Astrocyte (in vitro differentiated cells and primary cell): ENCODE data around the gene GFOD1. TPM values are rescaled to one million over a fixed set of nuclear protein-coding genes. Genes with fewer than 3 reads are reported as not detected.

ENCODE experiments used
- DNase-seq: peaks from one replicate; pipeline ENCODE4 v3.0.0-alpha.2; 2010; ENCODE audit warnings: low read depth
- FAIRE-seq: peaks from 2 replicates; lab custom pipeline; 2011; peaks lifted over from hg19 to GRCh38; lab: Jason Lieb, UNC
- H2AFZ ChIP-seq: 2 replicates; pipeline ENCODE4 v1.6.0; 2012; ENCODE audit warnings: low read depth, low read length, inconsistent platforms
- H3K27ac ChIP-seq: 2 replicates; pipeline ENCODE4 v1.5.1; 2011; ENCODE audit warnings: low read depth, low read length, inconsistent platforms
- H3K27me3 ChIP-seq: 2 replicates; pipeline ENCODE4 v1.6.0; 2011; ENCODE audit warnings: low read length, inconsistent platforms; ENCODE audit not compliant: insufficient read depth
- H3K36me3 ChIP-seq: 2 replicates; pipeline ENCODE4 v1.5.1; 2011; ENCODE audit warnings: low read length, inconsistent platforms; ENCODE audit not compliant: insufficient read depth
- H3K4me1 ChIP-seq: 2 replicates; pipeline ENCODE4 v1.5.1; 2011; ENCODE audit warnings: low read length, inconsistent platforms; ENCODE audit not compliant: insufficient read depth
- H3K4me2 ChIP-seq: 2 replicates; pipeline ENCODE4 v1.6.0; 2012; ENCODE audit warnings: low read length, inconsistent platforms
- H3K4me3 ChIP-seq: 2 replicates; pipeline ENCODE4 v1.5.1; 2011; ENCODE audit warnings: low read depth, mild to moderate bottlenecking, low read length, inconsistent platforms; ENCODE audit not compliant: insufficient read depth
- H3K79me2 ChIP-seq: 2 replicates; pipeline ENCODE4 v1.6.0; 2012; ENCODE audit warnings: mild to moderate bottlenecking, low read length, inconsistent platforms; ENCODE audit not compliant: insufficient read depth
- H3K9ac ChIP-seq: 2 replicates; pipeline ENCODE4 v1.6.0; 2012; ENCODE audit warnings: mild to moderate bottlenecking, low read length, inconsistent platforms
- H3K9me3 ChIP-seq: 2 replicates; pipeline ENCODE4 v1.5.1; 2012; ENCODE audit warnings: low read depth, mild to moderate bottlenecking, low read length, inconsistent platforms; ENCODE audit not compliant: insufficient read depth
- H4K20me1 ChIP-seq: 2 replicates; pipeline ENCODE4 v1.6.0; 2012; ENCODE audit warnings: low read length, inconsistent platforms; ENCODE audit not compliant: insufficient read depth
- H3K27ac Mint-ChIP-seq: one replicate; pipeline ENCODE4 v1.8.0; 2021; ENCODE audit warnings: mild to moderate bottlenecking, mixed read lengths; ENCODE audit not compliant: unreplicated experiment
- H3K27me3 Mint-ChIP-seq: one replicate; pipeline ENCODE4 v1.8.0; 2021; ENCODE audit warnings: low read depth, mixed read lengths; ENCODE audit not compliant: unreplicated experiment
- H3K36me3 Mint-ChIP-seq: one replicate; pipeline ENCODE4 v1.8.0; 2021; ENCODE audit warnings: low read depth, mixed read lengths; ENCODE audit not compliant: unreplicated experiment
- H3K4me1 Mint-ChIP-seq: one replicate; pipeline ENCODE4 v1.8.0; 2021; ENCODE audit warnings: low read depth, mixed read lengths; ENCODE audit not compliant: unreplicated experiment
- H3K4me3 Mint-ChIP-seq: one replicate; pipeline ENCODE4 v1.8.0; 2021; ENCODE audit warnings: mild to moderate bottlenecking, moderate library complexity, mixed read lengths; ENCODE audit not compliant: unreplicated experiment
- H3K9me3 Mint-ChIP-seq: one replicate; pipeline ENCODE4 v1.8.0; 2021; ENCODE audit warnings: mild to moderate bottlenecking, mixed read lengths; ENCODE audit not compliant: unreplicated experiment
- EZH2 ChIP-seq: IDR thresholded peaks from 2 replicates; pipeline ENCODE4 v1.6.1; 2012; ENCODE audit warnings: mild to moderate bottlenecking, low read length, inconsistent platforms; ENCODE audit not compliant: insufficient read depth
- total RNA-seq: library from RNA; stranded (reverse); gene quantifications from 2 replicates; pipeline ENCODE4 v1.2.1, GENCODE V29; 2021
- TF ChIP-seq, protein P1 (sequence below): IDR thresholded peaks from 2 replicates; pipeline ENCODE4 v1.5.1; 2011; ENCODE audit warnings: low read depth, mild to moderate bottlenecking, inconsistent platforms, low read length, moderate library complexity; ENCODE audit not compliant: insufficient read depth

Gene GFOD1
- total RNA-seq, 1 donor from 2014 or later: 10.8 TPM

DNA sequence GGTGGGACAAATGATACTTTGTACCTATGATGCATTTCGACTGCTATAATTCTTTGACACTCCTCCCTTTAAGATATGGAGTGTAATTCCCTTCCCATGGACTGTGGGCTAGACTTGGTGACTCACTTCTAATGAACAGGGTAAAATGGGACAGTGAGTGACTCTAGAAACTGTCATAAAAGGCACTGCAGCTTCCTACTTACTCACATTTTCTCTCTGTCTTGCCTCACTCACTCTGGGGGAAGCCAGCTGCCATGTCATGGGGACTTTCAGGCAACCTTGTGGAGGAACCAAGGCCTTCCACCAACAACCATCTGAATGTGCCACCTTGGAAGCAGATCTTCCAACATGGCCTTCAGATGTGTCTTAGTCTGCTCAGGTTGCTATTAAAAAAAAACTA is 12.9 kb upstream of the GFOD1 start:
- no peak overlapping the region for H3K9ac ChIP-seq
- H3K36me3 Mint-ChIP-seq: no peaks in the 10 kb centered on the region
- no peak overlapping the region for H3K4me2 ChIP-seq
- DNase-seq (no peak), FAIRE-seq (no peak)
- no peaks in the 10 kb centered on the region for H3K27me3 ChIP-seq
- H3K4me3 ChIP-seq: no peak overlapping the region
- no peak overlapping the region for H3K27ac Mint-ChIP-seq
- H3K36me3 ChIP-seq: no peaks in the 10 kb centered on the region
- no peak overlapping the region for H3K27ac ChIP-seq
- H3K9me3 Mint-ChIP-seq: no peaks in the 10 kb centered on the region
- H3K4me1 ChIP-seq: no peaks in the 10 kb centered on the region
- peaks cover under 1% of the 10 kb centered on the region for H3K27me3 Mint-ChIP-seq
- no peaks in the 10 kb centered on the region for H3K9me3 ChIP-seq
- H3K4me1 Mint-ChIP-seq: peaks cover 13% of the 10 kb centered on the region
- no peak overlapping the region for H3K4me3 Mint-ChIP-seq
- H3K79me2 ChIP-seq: no peaks in the 10 kb centered on the region
- no peaks in the 10 kb centered on the region for H4K20me1 ChIP-seq
- TF ChIP-seq, protein P1, sequence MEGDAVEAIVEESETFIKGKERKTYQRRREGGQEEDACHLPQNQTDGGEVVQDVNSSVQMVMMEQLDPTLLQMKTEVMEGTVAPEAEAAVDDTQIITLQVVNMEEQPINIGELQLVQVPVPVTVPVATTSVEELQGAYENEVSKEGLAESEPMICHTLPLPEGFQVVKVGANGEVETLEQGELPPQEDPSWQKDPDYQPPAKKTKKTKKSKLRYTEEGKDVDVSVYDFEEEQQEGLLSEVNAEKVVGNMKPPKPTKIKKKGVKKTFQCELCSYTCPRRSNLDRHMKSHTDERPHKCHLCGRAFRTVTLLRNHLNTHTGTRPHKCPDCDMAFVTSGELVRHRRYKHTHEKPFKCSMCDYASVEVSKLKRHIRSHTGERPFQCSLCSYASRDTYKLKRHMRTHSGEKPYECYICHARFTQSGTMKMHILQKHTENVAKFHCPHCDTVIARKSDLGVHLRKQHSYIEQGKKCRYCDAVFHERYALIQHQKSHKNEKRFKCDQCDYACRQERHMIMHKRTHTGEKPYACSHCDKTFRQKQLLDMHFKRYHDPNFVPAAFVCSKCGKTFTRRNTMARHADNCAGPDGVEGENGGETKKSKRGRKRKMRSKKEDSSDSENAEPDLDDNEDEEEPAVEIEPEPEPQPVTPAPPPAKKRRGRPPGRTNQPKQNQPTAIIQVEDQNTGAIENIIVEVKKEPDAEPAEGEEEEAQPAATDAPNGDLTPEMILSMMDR: no peak
- TF ChIP-seq EZH2: no peak
- H2AFZ ChIP-seq: peak overlapping the region; percentile 10

DNA sequence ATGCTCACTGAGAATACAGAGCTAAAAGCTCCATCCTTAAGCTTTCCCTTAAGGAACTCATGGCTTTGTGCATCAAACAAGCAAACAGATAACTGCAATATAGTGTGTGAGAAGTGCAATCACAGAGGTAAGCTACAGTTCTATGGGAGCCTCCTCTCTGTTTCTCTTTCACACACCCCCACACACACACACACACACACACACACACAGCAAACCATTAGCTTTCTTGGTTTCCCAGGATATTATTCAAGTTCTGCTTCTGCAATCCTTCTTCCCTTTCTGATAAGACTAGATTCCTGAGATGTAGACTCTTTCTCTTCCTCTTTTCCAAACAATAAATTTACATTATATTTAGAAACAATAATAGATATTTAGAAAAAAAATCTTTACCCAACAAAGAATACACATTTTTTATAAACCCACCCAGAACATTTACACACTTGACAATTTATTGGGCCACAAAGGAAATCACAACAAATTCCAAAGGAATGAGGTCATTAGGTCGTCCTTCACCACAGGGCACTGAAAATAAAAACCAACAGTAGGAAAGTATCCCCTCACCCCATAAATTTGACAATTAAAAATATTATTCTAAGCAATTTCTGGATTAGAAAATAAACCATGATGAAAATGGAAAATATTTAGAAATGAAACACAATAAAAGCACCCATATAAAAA is 9.3 kb upstream of the GFOD1 start:
- no peaks in the 10 kb centered on the region for H3K4me1 ChIP-seq
- no peak for FAIRE-seq
- H2AFZ ChIP-seq: no peak overlapping the region
- no peaks in the 10 kb centered on the region for H3K9me3 ChIP-seq
- DNase-seq: no peak
- H3K27me3 ChIP-seq: no peaks in the 10 kb centered on the region
- no peak overlapping the region for H3K4me3 Mint-ChIP-seq
- H3K27ac ChIP-seq: no peak overlapping the region
- TF ChIP-seq EZH2: no peak
- TF ChIP-seq, protein P1: no peak
- peaks cover 18% of the 10 kb centered on the region for H3K4me1 Mint-ChIP-seq
- H3K27me3 Mint-ChIP-seq: no peaks in the 10 kb centered on the region
- H3K4me2 ChIP-seq: no peak overlapping the region
- H3K27ac Mint-ChIP-seq: peak overlapping the region; percentile 30
- no peaks in the 10 kb centered on the region for H3K9me3 Mint-ChIP-seq
- H3K4me3 ChIP-seq: no peak overlapping the region
- H3K36me3 Mint-ChIP-seq: no peaks in the 10 kb centered on the region
- no peaks in the 10 kb centered on the region for H3K79me2 ChIP-seq
- H3K9ac ChIP-seq: no peak overlapping the region
- no peaks in the 10 kb centered on the region for H3K36me3 ChIP-seq
- no peaks in the 10 kb centered on the region for H4K20me1 ChIP-seq

DNA sequence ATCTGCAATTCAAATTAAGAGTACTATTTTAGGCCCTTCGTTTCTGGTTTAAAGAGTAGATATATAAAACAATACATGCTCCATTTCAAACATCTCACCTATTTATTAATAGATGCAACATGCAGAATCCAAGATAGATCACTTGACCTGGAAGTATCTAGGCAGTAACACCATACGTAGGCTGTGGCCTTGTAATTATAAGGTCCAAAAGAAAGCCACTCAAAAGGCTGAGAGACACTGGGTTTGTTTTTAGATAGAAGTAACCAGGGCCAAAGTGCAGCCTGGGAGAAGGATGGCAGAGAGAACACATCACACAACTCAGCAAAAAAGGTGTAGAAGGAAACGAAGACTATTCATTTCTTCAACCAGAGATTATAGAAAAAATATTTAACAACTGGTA is 8.4 kb upstream of the GFOD1 start:
- H3K27ac ChIP-seq: no peak overlapping the region
- no peaks in the 10 kb centered on the region for H3K79me2 ChIP-seq
- Mint-ChIP-seq H3K4me1 (peaks cover 18% of the 10 kb centered on the region), H3K36me3 (no peaks in the 10 kb centered on the region), H3K27me3 (no peaks in the 10 kb centered on the region), H3K27ac (no peak overlapping the region), H3K4me3 (no peak overlapping the region), H3K9me3 (no peaks in the 10 kb centered on the region)
- TF ChIP-seq, protein P1: no peak
- no peak for TF ChIP-seq EZH2
- DNase-seq (no peak), FAIRE-seq (no peak)
- no peak overlapping the region for H3K4me2 ChIP-seq
- H2AFZ ChIP-seq: no peak overlapping the region
- no peaks in the 10 kb centered on the region for H3K27me3 ChIP-seq
- no peaks in the 10 kb centered on the region for H3K4me1 ChIP-seq
- H3K36me3 ChIP-seq: no peaks in the 10 kb centered on the region
- no peak overlapping the region for H3K4me3 ChIP-seq
- no peaks in the 10 kb centered on the region for H3K9me3 ChIP-seq
- no peaks in the 10 kb centered on the region for H4K20me1 ChIP-seq
- H3K9ac ChIP-seq: no peak overlapping the region
